ENCODE data around the gene SLC26A3.

The SLC26A3 gene

DNA sequence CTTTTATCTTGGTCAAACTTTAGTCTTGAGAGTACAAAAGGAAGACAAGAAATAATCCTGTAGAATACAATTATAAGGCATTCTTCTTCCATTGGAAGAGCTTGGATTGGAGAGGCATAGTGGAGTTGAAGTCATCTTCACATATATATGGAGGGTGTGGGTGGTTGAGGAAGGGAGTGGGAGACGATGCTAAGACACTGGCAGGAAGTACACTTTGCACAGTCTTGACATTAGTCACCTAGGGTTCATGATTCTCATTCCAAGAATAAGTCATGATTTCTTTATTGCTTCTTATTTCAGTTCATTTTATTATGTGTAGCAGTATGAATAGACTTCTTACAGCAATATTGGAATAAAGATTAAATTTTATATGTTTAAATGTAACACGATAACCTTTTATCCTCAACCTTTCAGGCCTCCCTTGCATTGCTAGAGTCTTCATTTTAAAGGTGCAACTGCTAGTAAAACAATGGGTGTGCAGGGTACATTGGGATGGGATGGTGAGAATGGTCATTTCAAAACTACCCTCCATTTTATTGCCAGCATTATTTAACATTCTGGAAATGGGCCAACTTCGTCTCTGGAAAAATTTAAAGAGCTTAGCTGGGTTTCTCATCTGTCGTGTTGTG lies 12.3 kb upstream of the SLC26A3 start:
- DNase-seq, result no peak

DNA sequence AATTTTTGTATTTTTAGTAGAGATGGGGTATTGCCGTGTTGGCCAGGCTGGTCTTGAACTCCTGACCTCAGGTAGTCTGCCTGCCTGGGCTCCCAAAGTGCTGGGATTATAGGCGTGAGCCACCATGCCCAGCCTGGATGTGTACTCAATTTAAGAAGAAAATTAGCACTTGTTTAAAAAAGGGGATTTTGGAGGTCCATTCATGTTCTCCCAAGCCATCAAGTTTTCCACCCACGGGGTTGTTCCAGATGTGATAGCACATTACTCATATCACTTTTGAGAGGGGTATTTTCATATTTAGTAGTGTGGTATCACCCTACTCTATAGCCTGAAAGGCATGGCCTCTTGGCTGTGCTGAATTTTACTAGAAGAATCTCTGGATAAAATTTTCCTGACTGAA lies 10.5 kb upstream of the SLC26A3 start:
- no peak for DNase-seq

DNA sequence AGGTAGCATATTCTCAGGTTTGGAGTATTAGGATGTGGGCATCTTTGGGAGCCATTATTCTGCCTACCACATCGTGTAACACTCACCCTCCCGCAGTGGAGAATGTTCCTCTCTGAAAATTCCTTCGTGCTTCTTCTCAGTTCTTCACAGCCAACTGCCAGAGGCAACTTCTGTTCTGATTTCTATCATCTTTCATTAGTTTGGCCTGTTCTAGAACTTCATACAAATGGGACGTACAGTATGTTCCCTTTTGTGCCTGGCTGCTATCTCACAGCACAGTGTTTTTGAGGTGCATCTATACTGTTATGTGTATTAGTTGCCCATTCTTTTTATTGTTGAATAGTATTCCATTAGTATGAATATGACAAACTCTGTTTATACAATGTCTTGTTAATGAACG lies 8.9 kb upstream of the SLC26A3 start:
- no peak for DNase-seq

DNA sequence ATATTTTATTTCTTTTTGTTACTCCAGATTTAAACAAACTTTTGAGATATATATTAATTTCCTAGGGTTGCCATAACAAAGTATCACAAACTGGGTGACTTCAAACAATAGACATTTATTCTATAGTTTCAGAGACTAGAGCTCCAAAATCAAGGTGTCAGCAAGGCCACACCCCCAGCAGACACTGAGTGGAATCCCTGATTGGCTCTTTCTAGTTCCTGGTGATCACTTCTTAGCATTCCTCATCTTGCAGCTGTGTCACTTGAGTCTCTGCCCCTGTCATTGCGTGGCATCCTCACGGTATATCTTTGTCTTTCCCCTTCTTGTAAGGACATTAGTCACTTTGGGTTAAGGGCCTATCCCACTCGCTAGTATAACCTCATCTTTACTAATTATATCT lies 7.6 kb upstream of the SLC26A3 start:
- no peak for DNase-seq

DNA sequence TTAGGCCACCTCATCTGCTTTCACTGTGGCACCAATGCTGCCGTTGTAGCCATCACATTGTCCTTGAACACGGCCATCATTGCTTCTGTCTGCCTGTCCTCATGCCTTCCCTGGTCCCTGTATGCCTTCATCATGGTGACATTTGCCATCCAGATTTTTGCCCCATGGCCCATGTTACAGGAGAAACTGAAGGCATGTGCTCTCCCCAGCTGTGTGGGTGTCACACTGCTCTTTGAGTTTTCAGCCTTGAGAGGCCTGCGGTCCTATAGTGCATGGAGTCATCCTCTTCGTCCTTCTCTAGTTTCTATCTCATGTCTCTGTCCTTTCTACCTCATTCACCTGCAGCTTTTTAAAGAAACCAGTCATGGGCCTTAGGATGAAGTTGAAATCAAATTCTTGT lies 6.2 kb upstream of the SLC26A3 start:
- DNase-seq, result no peak

DNA sequence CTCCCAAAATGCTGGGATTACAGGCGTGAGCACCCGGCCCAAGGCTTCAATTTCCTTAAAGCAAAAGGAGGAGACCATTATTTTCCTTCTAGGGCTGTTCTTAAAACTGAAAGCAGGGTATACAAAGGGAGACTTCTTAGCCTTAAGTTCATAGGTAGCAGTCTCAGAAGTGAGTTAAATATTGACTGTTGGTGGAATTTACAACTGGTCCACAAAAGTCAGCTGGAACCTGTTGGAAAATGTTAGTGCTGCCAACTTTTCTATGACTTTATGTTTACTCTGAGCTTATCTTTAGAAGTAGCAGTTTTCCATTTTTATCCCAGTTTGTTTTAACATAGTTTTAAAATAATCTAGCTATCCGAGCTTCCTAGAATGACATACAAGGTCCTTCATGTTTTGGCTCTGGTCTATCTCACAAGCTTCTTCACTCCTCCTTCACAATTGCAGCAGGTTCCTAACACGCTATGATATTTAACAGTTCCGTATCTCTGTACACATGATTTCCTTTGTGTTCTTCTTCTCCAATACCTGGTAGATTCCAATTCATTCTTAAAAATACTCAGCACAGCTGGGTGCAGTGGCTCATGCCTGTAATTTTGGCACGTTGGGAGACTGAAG lies 3.3 kb downstream of the SLC26A3 start:
- no peak for DNase-seq

DNA sequence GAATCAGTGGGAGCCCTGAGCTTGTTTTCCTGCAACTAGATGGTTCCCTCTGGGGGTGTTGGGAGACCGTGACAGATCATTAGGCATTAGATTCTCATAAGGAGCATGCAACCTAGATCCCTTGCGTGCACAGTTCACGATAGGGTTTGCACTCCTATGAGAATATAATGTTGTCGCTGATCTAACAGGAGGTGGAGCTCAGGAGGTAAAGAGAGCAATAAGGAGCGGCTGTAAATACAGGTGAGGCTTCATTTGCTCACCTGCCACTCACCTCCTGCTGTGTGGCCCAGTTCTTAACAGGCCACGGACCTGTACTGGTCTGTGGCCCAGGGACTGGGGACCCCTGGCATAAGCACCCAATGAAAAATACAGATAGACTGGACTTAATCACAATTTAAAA lies 10.7 kb downstream of the SLC26A3 start:
- DNase-seq, result no peak

DNA sequence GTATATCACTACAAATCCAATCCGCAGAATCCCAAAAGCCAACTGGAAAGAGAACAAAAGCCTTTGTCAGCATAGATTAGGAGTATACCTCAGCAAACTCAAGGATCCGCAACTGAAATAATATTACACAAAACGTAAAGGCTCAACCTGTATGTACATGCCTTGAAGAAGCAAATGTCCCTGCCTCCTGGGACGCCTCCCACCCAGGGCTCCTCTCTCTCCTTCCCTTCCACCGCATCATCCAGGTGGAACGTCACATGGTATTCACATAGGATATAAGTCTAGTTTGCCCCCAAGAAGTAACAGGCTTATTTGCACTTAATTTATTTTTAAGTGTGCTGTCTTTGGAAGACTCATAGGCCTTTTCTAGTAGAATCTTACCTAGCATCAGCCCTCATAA lies 13.4 kb downstream of the SLC26A3 start:
- DNase-seq, result no peak

DNA sequence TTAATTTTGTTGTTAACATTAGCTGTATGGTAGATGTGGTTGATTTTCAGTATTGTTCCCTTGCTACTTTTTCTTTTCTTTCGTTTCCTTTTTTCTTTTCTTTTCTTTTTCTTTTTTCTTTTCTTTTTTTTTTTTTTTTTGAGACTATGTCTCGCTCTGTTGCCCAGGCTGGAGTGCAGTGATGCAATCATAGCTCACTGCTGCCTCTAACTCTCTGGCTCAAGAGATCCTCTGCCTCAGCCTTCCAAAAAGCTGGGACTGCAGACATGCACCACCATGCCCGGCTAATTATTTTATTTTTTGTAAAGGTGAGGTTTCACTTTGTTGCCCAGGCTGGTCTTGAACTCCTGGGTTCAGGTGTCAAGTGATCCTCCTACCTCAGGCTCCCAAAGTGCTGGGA lies 14.4 kb downstream of the SLC26A3 start:
- no peak for DNase-seq

DNA sequence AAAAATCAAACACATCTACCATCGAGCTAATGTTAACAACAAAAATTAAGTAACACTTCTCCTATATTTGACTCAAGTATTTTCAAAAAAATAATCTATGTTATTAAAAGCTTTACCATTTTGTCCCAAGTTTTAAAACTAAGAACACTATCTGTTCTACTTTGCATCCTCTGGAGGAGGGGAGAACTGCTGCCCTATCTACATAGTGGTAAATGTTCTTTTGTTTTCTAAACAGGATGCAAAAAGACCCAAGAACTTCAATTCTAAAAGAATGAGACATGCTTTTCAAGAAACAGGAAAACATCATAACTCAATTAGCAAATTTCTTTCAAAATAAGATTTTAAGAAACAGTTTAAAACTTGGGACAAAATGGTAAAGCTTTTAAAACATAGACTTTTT lies 14.8 kb downstream of the SLC26A3 start:
- DNase-seq, result no peak

DNA sequence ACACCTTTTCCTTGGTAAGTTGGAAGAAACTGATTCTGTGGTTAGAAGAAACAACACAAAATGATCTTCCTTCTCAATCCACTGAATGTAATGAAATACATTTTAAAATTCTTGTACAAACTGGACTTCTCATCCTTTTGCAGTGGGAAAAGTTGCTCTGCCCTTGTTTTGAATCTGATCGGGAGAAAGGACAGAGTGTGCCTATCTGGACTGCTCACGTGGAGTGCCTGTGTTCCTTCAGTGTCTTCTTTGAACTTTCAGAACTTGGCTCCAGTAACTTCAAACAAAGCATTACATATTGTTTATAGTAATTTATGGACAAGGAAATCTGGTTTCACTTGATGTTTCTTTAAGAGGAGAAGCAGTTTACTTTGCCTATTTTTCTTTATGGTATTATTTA lies 17.1 kb downstream of the SLC26A3 start:
- DNase-seq, result no peak

DNA sequence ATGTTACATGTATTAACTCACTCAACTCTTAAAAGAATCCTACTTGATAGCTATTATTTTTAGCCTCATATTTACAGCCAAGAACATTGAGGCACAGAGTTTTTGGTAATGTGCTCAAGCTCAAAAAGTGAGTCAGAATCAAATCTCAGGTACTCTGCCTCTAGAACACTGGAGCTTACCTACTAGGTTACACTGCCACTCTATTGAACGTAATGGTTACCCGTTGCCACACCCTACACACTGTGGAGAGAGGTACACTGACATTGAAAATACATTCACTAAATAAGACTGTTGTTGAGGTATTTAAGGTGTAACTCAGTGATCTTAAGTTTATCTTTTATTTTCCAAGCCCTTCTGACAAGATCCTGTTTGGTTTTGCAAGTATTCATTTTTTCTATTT lies 17.9 kb downstream of the SLC26A3 start:
- no peak for DNase-seq

DNA sequence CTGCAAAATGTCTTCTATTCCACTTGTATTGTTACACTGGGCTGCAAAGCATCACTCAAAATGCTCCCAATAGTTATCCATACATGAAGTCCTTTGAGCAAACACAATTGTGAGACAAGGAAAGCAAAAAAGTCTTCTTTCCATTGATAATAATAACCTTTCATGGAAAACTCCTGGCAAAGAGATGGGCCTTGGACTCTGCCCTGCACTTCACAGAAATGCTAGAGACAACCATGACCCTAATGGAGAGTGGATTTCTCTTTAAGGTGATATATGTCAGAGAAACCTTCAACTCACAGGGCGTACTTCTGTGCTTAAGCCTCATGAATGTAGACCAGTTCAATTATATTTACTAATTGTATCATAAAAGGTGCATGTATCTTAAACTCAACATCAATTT lies 19.4 kb downstream of the SLC26A3 start:
- no peak for DNase-seq

DNA sequence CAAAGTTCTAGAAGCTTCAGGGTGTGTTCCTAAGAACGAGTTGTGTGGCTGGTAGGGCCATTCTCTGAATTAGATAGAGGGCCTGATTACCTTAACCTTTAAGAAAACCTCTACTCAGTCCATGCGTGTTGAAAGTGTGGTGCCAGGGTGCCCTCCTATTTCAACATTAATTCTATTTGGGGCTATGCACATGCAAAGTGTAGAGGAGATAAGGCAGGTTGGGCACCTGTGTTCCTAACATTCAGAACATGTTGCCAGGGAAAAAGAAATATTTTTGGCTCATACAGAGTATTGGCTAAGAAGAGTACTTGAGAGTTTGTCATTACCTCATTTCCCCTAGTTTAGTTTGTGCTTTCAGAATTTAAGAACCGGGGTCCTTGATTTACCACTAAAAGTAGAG lies 20.6 kb downstream of the SLC26A3 start:
- DNase-seq, result no peak

DNA sequence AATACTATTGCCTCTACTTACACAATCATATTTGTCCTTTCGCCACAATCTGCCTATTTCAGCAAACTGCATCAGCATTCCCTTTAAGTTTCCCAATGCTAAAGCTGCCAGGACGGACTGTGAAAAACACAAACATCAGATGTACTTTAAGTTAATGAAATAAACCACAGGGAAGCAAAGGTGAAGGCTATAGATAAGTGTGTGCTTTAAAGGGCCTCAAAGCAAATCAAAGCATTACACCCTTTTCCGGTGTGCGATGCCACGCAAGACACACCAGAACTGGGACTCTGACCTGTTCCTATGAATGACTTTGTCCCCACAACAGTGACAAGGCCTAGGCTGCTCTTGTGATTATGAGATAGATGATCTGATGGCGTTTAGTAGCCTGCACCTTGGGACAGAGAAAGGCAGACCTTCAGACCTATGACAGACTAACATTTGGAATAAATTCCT lies 23.4 kb downstream of the SLC26A3 start:
- no peak for DNase-seq

DNA sequence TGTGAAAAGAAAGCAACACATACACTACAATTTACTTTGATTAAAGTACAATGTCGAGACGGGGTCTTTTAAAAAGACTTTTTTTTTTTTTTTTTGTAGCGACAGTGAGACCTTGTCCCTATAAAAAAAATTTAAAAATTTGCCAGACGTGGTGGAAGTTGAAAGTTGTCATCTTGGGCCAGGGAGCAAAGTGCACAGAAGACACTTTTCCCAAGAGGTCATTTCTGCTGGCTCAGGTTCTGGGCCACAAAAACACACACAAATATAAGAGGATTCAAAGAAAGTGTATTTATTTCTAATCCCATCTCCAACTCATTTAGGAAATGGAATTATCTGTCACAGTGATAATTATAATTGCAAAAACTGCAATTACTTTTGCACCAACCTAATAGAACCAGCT lies 24.7 kb downstream of the SLC26A3 start:
- DNase-seq, result no peak

DNA sequence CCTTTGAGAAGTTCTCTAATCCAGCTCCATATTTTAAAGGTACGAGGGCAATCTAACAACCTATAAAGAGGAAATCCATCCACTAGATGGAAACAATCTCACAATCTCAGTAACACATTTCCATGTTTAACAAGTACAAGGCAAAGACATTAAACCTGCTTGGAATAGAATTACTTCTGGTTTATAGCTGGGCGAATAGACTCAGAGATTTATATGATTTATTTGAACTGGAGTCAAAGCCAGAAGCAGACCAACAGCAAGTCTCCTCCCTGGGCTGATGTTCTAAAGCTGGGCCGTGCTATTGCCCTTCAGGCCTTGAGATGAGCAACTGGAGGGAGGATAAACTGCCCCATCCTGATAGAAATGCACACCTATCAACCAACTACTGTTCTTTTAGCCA lies 25.3 kb downstream of the SLC26A3 start:
- no peak for DNase-seq

DNA sequence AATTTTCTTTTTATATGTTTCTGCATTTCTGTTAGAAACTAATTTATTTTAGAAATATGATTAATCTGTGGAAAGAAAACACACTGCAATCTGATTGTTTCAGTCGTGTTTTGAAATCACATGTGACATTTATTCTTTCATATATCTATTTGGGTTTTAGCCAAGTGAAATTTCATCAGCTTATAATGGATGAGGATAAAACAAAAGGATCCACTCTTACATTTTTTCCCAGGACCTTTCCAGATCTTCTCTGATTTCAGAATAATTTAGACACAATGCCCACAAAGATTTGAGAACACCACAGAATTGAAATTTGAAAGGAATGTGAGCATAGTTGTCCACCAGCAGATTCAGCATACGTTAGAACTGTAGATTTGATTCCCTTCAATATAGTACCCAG lies 30.0 kb downstream of the SLC26A3 start:
- DNase-seq, result no peak

DNA sequence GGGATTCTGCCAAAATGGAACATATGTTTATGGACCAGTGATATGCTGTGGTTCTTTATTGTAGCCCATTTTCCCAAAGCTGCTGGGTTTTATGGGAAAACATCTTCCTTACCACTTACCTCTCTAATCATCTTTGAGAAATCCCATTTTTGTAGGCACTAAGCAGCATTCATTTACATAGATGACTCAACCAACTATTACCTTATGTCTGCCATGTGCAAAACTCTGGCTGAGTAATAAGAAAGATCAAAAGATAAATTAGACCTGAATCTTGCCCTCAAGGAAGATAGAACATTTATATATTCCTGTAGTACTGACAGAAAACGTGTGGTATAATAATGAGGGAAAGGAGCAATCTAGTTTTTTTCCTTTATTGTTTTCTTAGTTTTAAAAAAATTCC lies 34.8 kb downstream of the SLC26A3 start:
- no peak for DNase-seq

DNA sequence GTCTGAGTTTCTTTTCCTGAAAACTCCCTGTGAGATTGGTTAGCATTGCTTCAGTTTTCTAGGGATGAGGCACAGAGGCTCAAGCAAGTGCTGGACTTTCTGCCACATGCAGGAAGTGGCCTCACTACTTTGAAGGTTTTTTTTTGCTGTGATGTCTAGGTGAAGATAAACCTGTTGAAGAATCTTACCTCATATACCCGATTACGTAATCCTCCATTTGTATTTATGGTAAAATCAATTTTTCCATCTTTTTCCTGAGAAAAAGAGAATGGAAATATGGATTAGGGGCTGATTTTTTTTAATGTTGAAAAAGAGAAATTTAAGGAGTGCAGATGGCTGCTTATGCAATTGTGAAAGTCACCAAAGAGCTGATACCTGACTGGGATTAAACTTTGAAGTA lies 35.6 kb downstream of the SLC26A3 start:
- no peak for DNase-seq

DNA sequence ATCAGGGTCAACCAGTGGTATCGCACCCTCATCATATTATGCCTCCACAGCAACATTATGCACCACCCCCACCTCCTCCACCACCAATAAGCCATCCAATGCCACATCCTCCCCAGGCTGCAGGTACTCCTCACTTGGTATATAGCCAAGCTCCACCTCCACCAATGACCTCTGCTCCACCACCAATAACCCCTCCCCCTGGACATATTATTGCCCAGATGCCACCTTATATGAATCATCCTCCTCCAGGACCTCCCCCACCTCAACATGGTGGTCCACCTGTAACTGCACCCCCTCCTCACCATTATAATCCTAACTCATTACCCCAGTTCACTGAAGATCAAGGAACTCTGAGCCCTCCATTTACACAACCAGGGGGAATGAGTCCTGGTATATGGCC lies 44.4 kb downstream of the SLC26A3 start:
- DNase-seq, result no peak

DNA sequence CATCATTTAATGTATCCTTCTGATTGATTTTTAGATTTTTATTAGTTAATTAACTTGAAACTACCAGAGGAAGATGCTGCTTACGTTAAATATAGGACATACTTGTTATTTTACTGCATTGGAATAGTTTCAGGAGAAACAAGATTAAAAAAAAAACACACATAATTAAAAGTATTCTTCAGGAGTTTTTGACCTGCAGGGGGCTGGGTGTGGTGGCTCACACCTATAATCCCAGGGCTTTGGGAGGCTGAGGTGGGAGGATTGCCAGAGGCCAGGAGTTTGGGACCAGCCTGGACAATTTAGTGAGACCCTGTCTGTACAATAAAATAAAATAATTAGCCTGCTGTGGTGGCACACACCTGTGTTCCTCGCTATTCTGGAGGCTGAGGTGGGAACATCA lies 48.4 kb downstream of the SLC26A3 start:
- no peak for DNase-seq

DNA sequence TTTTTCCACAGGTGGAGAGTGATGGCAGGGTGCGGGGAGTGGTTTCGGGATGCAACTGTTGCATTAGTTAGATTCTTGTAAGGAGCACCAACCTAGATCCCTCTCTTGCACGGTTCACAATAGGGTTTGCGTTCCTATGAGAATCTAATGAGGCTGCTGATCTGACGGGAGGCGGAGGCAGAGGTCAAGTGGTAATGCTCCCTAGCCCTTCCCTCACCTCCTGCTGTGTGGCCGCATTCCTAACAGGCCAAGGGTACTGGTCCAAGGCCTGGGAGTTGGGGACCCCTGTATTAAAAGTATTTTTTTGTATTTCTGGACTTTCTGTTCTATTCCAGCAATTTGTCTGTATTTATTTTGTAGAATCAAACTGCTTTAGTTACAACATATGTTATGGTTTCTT lies 51.9 kb downstream of the SLC26A3 start:
- no peak for DNase-seq

DNA sequence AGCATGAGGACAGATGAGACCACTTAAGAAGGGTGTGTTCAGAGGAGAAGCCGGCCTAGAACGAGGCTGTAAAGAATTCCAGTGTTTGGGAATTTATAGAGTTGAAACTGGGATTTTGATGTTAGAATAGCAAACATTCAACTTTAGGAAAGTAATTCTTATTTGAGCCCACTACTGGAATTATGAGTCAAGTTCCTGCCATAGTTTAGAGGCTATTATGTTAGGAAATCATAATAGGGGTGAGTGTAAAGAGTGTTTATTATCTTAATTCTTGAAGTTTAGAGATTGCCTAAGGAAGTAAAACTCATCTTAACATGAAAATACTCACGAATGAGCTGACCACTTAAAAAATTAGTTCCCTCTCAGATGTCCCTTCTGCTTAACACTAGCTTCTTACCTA lies 57.0 kb downstream of the SLC26A3 start:
- DNase-seq, result no peak

DNA sequence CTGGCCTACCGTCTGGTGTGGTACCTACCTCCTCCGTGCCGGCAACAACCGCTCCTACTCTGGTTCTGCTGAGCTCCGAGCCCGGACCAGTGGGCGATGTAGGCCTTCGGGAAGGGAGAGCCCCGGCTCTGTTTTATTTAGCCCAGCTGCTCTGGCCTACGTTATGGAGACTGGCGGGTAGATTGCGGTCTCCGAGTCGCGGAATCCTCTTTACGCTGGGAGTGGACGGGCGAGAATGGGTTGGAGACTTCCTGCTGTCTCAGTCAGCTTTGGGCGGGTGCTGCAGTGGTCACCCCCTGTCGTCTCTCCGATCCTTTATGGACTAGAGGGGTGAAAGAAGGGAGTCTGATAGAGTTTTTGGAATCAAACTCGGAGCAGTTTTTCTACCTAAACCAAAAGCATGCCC lies 58.7 kb downstream of the SLC26A3 start:
- no peak for DNase-seq
